ENCODE measurements around the gene GAB1.

GAB1 gene

DNA sequence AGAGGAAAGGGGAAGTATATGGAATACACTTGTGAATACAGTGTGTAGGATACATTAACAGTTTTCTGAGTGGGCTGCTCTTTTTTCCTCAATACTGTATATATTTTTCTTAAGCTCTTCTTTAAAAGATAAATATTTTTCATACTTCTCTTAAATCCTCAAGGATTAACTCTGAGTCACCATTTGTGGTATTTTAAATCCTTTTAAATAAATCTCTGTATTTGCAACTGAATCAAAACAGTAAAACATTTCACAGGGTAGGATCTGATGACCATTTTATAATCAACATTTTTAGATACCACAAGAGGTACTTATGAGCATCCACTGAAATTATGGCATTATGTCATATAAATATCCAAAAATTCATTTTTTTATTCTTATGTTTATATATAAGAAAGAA, 87.6 kb downstream of the GAB1 start:
- no peak for DNase-seq

DNA sequence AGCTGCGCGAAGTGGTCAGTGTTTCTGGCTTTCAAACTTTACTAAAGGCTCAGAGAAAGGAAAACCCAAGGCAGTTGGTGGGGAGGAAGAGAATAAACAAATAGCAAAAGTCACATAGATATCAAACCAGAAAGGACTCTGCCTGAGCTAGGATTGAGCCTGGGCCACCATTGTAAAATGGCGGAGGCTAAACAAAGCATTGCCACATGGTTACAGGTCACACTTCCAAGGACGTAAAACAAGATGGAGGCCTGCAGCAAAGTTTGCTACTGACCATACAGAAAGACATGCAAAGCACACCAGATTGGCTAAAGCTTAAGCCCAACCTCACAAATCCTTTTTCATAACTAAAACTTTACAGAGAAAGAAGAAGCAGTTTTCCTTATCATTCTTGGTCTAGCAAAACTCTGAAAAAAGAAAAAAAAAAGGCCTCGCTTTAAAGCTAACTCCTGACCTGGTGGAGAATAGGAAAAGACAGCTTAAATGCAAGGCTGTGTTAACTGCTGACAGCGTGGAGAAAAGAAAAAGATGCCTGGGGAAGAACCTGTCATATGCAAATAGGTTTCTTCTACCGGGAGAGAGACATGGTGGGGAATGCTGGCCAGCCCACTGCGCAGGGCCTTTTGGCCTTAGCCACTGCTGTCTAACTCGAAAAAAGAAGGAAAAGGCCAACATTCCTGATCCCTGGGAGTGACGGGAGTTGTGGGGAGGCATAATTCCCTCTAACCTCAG, 95.0 kb downstream of the GAB1 start:
- no peak for DNase-seq

DNA sequence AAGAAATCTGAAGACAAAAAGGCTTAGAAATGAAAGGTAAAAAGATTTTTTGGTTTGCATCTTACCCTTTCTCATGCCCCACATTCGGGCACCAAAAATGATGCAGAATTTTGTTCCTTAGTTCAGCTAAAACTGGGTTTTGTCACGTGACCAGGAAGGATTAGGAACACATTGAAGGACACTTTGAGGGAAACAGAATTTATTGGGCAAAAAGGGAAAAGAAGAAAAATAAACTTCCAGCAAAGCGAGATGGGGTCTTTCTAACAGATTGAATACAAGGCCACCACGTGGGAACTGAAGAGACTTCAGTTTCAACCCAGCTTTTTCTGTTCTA, 95.5 kb downstream of the GAB1 start:
- no peak for DNase-seq

DNA sequence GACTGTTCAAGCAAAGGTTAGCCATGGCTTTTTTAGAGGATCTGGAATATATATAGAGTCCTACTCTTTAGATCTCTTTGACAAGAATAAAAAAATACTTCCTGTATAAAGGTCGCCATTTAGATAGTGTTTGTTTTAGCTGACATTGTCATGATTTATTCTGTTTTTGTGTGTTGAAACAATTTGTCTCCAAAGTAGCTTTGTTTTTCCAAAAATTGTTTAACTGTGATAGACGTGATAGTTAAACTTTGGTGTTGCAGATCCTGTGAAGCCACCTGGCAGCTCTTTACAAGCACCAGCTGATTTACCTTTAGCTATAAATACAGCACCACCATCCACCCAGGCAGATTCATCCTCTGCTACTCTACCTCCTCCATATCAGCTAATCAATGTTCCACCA, 96.6 kb downstream of the GAB1 start:
- DNase-seq, result no peak

DNA sequence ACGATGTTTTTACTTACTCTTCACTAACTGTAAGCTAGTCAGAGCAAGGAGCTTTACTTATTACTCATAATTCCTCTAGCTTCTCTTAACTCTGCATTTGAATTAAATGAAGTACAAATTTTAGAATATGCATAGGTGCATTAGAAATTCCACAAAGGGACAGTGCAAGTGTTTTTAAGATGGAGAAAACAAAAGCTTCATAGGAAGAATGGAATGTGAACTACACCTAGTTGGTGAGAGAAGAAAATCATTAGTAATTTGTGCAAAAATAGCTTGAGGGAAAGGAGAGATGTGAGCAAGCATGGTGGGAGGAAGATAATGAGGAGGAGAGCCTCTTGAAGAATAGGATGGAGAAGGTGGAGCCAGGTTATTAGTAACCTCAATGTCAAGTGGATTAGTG, 99.3 kb downstream of the GAB1 start:
- no peak for DNase-seq

DNA sequence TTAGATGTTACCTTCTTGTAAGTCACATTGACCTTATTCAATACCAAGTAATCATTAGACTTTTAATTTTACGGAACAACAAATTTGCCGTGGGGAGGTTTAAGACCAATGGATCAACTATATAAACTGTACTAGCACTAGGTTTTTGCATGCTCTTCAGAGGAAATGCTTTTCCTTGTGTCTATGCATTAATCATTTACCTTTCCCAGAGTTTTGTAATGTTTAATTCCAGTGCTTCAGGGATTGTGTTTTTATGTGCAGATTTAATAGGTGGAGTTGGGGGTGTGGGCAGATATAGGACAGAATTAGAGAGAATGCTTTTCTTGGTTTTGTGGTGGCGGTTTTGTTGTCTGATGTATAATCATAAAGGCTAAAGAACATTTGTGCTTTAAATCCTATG, 100.8 kb downstream of the GAB1 start:
- no peak for DNase-seq

DNA sequence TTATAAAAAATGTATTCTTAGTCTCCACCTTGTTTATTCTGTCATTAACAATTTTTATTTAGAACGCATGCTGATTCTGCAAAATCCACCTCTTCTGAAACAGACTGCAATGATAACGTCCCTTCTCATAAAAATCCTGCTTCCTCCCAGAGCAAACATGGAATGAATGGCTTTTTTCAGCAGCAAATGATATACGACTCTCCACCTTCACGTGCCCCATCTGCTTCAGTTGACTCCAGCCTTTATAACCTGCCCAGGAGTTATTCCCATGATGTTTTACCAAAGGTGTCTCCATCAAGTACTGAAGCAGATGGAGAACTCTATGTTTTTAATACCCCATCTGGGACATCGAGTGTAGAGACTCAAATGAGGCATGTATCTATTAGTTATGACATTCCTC, 101.3 kb downstream of the GAB1 start:
- DNase-seq, result no peak

DNA sequence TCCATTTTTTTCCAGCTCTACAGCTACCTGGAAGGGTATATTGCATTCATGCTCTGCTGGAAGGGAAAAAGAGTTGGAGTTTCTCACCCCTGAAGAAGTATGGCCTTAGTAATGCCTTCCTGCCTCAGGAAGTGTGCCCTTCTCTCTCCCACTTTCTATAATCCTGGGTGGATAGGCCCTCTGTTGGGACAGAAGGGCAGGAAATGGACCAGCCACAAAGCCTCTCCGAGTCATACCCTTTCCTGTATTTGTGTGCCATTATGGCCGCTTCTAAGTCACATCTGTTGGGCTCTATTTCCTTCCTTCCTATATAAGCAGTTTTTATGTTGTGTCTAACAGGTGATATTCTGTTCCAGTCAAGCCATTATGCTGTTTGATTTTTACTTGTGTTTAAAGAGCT, 102.0 kb downstream of the GAB1 start:
- DNase-seq, result no peak

DNA sequence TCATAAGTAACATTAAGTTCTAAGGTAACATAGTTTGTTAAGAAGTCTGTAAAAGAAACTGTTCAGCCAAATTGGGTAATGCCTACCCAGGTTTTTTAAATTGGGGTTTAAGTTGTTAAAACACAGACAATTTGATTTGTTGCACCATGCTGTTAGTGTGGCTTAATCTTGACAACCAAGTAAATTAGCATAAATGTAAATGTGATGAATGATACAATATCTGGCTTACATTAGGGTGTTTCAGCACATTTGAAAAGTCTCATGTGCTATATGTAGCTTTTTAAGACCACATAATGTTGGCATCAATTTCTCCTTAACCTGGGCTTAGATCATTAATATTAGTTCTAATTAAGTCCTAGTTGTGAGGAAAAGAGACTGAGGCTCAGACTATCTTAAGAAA, 104.4 kb downstream of the GAB1 start:
- DNase-seq, result no peak

DNA sequence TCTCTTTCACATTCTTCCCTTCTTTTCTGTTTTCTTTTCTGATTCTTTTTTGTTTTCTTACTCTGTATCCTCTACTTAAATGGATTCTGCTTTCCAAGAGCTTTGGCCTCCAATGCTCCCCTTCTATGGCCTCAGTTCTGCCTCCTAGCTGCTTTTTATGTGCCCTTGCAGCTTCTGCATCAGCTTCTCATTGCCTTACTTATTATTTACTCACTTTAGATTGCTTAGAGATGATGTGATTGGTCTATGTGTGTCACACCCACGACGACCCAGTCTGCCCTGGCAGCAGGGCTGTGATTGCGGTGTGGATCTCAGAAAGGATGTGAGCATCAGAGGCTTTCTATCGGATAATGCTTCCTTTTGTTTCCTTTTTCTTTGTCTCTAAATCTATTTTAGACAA, 105.0 kb downstream of the GAB1 start:
- no peak for DNase-seq

DNA sequence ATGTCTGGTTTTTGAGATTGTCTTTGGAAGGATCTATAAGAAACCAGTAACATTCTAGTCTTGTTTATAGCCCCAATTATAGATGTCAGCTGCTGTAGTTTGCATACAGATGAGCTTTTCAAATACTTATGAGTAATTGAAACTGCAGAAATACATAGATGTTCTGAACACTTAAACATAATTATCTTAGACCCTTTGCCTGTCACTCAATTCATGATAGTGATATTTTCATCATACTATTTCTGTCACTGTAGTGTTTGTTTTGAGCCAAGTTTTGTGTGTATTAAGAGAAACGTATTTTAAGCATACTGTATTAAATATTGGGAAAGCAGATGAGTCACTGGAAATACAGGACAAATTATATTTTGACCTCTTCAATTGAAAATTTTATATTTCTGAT, 107.1 kb downstream of the GAB1 start:
- no peak for DNase-seq

DNA sequence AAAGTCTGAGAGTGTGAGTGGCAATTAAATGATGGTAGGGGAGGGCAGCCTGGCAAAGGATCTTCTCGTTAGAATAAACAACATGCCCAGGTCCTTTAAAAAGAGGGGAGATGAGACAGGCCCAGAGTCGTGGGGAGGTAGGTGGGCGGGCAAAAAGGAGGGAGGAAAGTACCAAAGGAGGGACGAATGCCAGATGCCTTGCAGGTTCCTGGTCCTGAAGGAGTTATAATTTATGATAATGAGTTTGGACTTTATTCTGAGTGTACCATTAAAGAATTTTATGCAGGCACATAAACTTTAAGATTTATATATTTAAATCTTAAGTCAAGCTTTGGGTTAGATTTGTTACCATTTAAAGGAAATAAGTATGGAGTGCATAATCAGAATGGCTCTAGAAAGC, 114.5 kb downstream of the GAB1 start:
- no peak for DNase-seq

DNA sequence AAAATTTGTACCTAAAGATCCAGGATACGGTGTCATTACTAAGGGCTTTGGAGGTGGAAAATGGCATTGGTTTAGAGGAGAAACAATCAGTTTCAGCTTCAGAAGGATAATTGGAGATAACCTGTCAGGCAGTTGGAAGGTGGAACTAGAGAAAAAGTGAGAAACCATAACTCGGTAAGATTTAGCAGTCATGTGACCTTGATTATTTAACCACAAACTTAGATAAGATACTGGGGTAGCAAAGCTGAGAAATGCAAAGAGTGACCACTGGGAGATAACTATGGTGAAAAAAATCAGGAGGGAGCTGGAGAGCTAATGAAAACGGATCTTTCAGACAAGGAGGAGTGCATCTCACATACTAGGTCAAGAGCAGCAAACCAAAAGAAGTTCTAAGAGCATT, 118.5 kb downstream of the GAB1 start:
- DNase-seq, result no peak

DNA sequence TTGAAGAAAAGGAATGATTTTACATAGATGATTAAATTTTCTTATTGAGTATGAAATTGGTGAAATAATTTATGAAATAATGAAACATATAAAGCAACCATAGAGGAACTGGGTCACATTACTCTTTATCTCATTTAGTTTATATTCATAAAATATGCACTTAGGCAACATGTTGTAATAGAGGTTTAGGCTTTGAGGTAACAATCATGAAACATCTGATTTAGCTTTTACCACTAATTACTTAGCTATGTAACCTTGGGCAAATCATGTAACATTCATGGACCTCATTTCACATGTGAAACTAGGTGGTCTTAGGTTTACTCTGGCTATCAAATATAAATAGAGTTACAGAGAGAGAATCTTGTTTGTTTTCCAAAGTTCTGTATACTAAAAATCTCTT, 122.3 kb downstream of the GAB1 start:
- no peak for DNase-seq

DNA sequence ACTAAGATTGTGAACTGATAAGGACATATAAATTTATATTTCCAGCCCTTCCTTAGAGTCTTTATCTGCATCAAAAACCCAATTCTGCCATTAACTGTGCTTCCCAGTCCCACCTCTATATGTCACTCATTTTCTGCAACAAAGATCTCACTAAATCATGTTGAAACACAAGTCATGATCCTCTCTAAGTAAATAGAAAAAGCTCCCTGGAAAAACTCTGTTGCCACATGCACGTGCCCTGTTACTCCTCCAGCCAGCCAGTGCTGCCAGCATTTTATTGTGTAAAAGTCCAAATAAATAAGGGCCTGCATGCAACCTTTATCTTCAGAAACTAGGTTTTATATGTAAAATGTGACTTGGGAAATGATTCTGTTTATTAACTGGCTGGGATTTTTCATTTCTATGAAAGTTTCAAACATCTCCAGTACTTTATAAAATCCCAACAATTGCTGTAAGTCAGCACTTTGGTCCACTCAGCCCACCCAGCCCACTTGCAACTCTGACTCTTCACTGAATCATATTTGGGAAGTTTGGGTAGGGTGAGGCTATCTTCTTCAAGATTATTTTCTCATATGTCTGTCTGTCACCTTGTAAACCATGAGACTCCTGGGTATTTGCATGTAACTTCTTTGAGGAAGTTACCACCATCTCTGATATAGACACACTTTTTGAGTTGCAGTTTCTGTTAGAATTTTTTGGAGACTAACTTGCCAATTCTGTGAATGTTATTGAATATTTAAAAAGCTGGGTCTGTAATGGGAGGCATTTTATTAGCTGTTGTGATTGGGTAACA, 136.9 kb downstream of the GAB1 start:
- no peak for DNase-seq

DNA sequence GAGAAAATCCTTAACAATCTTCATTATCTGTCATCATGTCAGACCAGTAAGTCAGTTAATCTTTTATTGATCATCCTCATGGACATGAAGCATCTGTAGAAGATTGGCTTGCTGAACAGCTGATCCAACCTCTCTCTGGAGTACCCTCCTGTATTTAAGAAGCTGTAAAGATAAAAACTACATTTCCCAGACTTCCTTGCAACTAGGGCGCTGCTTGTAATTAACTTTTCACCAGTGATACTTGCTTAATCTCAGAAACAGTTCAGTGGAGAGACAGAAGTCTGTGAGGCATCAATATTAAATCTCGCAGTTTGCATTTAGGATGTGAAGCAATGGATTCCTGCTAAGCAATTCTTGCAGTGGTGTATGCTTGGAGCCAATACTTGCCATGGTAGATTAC, 140.8 kb downstream of the GAB1 start:
- DNase-seq, result no peak

DNA sequence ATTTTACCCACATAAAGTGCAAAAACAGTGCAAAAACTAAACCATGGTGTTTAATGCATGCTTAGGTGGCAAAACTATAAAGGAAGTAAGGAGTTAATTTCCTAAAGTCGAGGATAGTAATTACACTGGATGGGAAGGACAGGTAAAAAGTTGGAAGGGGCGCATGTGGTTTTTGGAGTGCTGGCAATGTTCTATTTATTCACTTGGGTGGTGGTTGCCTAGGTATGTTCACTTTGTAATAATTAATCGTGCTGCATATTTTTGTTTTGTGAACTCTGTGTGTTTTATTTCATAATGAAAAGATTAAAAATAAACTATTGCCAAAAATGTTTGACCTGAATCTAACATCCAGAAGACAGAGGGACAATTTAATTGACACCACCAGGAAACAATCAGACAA, 144.7 kb downstream of the GAB1 start:
- no peak for DNase-seq

DNA sequence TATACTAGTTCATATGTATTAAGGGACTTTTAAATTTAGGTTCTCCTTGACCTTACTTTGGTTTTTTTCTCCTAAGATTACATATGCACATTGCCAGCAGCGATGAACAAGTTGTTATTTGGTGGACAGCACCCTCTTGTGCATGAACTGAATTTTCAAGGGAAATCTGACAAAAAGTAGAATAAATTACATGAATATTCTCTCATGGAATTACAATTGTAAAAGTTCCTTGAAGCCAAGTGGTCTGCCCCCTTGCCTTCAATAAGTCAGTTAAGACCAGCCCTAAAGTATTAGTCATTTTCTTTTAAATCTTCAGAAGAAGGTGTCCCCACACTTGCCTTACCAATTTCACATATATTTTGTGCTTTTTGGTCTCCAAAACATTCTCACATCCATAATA, 146.2 kb downstream of the GAB1 start:
- no peak for DNase-seq

DNA sequence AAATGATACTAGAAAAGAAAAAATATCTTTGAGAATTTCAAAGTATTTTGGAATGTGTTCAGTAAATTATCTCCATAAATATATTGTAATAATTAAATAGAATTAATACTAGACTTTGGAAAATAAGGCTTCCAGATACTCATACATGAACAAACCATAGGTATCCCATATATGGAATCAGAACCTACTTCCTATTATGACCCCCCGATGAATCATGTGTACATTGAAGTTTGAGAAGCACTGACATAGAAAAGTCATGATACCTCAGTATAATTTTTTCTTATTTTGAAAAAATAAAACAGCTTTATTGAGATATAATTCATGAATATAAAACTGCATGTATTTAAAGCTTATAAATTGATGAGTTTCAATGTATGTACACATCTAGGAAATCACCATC, 149.6 kb downstream of the GAB1 start:
- no peak for DNase-seq

DNA sequence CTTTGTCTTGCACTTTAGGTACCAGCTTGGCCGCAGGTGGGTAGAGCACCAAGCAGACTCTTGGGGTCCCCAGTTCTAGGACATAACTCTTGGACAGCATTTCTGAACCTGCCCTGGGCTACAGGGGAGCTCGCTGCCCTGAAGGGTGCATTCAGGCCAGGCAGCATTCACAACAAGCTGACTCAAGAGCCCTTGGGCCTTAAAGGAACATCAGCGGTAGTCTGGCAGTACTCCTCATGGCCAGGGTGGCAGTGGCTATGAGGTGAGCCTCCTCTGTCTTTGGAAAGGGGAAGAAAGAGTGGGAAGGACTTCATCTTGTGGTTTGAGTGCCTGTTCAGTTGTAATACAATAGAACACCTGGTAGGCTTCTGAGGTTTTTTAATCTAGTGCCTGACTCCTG, 152.0 kb downstream of the GAB1 start:
- no peak for DNase-seq

DNA sequence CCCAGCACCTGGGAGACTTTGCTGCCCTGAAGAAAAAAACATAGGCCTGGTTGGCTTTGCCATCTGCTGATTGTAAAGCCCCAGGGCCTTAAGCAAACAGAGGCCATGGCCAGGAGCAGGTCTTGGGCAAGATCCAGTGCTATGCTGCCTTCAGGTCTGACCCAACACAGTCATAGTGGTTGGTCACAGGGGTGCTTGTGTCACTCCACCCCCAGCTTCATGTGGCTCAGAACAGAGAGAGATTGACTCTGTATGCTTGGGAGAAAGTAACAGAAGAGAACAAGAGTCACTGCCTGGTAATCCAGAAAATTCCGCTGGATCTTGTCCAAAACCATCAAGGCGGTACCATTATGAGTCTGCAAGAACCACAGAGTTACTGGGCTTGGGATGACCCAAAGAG, 152.4 kb downstream of the GAB1 start:
- no peak for DNase-seq

DNA sequence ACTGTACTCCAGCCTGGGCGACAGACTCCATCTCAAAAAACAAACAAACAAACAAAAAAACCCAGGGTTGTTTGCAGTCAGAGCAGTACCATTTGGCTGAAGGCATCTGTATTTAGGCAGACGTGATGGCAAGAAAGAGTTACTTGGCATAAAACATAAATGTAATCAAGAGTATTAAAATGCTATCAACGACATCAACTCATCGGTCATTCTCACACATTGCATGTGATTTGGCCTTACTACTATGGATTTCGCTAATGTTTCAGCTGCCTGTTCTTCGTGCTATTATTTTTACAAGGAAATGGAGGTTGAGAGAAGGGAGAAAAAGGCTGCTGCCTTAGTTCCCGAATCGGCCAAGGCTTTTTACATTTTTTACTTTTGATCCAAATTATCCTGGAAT, 161.3 kb downstream of the GAB1 start:
- no peak for DNase-seq

DNA sequence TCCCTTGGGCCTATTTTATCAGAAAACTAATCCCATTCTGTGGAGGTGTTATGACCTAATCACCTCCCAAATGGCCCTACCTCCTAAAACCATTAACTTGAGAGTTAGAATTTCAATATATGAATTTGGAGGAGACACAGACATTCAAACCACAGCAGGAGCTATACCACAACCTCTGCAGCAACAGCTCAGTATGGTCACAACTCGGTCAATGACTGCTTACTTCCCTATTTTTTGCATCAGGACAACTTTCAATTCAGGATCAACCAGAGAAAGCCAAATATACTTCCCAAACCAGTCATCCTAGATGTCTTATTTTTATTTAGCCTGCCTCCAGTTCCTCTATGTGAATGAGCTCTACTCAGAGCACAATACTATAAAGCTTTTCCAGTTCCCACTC, 165.6 kb downstream of the GAB1 start:
- no peak for DNase-seq

DNA sequence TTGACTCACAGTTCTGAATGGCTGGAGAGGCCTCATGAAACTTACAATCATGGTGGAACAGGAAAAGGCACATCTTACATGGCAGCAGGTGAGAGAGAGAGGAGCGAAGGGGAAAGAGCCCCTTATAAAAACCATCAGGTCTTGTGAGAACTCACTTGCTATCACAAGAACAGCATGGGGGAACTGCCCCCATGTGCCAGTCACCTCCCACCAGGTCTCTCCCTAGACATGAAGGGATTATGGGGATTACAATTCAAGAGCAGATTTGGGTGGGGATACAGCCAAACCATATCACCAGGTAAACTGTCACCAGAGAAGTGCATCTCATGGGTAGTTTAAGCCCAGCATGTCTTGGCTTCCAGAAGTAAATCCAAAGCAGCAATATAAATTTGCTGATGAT, 169.4 kb downstream of the GAB1 start:
- no peak for DNase-seq

DNA sequence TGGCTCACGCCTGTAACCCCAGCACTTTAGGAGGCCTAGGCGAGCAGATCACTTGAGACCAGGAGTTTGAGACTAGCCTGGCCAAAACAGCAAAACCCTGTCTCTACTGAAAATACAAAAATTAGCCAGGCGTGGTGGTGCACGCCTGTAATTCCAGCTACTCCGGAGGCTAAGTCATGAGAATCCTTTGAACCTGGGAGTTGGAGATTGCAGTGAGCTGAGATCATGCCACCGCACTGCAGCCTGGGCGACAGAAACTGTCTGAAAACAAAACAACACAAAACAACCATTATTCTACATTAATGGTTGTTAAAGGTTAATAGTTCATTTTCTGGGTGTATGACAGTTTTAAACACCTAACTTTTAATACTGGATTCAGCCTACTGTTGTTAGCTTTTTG, 175.2 kb downstream of the GAB1 start:
- no peak for DNase-seq
